AG04450 (cell line): Measurements from ENCODE around the gene OSBPL10. TPM values are rescaled to one million over a fixed set of nuclear protein-coding genes. Genes with fewer than 3 reads are reported as not detected.

ENCODE experiments used
- CTCF ChIA-PET: fragments of 300-600, 350-600 bp; formaldehyde crosslinking; extraction: SDS; loops from one replicate; lab custom pipeline; 2022; ENCODE audit warnings: antibody characterized with exemption, inconsistent platforms; lab: Charles Lee
- POLR2A ChIA-PET: fragments of 350-600 bp; formaldehyde crosslinking; extraction: SDS; loops from one replicate; lab custom pipeline; 2021; ENCODE audit warnings: antibody characterized with exemption, inconsistent platforms; lab: Yijun Ruan, JAX
- DNase-seq: peaks from one replicate; pipeline ENCODE4 v3.0.0-alpha.2; 2011; ENCODE audit warnings: low read depth, low spot score
- H3K27ac ChIP-seq: one replicate; pipeline ENCODE4 v1.5.1; 2012; ENCODE audit warnings: low read depth, low read length, control low read depth
- H3K27me3 ChIP-seq: one replicate; pipeline ENCODE4 v1.6.0; 2012; ENCODE audit warnings: low read length; ENCODE audit not compliant: control insufficient read depth, insufficient read depth
- H3K4me3 ChIP-seq: 2 replicates; pipeline ENCODE4 v1.5.1; 2011; ENCODE audit warnings: mild to moderate bottlenecking, low read depth, low read length, control low read depth
- H3K9me3 ChIP-seq: 2 replicates; pipeline ENCODE4 v1.5.1; 2012; ENCODE audit warnings: low read length; ENCODE audit not compliant: control insufficient read depth, insufficient read depth
- CTCF ChIP-seq: IDR thresholded peaks from 2 replicates; pipeline ENCODE4 v1.5.1; 2011; ENCODE audit warnings: low read depth, low read length, control low read depth, inconsistent platforms
- polyA plus RNA-seq: library from polyadenylated mRNA; depleted of rRNA; stranded (reverse); fragments of >200 nt; gene quantifications from 2 replicates; pipeline ENCODE4 v1.2.3, GENCODE V29; 2011

The OSBPL10 gene
- polyA plus RNA-seq, 1 experiment, result 13.2 TPM

- ChIA-PET POLR2A (no interaction called here), CTCF (interaction anchor here (0.6 kb wide), 1 partner anchor 53 kb away, joined by 3 read pairs; no protein-coding TSS in a partner anchor)
- no peak for DNase-seq
- H3K4me3 ChIP-seq, result no peak overlapping the region
- H3K27ac ChIP-seq, result no peak overlapping the region
- TF ChIP-seq CTCF, result no peak
- H3K9me3 ChIP-seq, result no peaks in the 10 kb centered on the region
- H3K27me3 ChIP-seq, result no peaks in the 10 kb centered on the region
Observed at GRCh38 chr3:31616711-31617110, 364.4 kb downstream of the OSBPL10 start.

- ChIA-PET POLR2A (no interaction called here), CTCF (interaction anchor here (1.0 to 3.5 kb wide), 2 partner anchors 153 to 529 kb away, joined by 4 to 12 read pairs; no protein-coding TSS in a partner anchor)
- no peak overlapping the region for H3K4me3 ChIP-seq
- DNase-seq, result no peak
- no peaks in the 10 kb centered on the region for H3K9me3 ChIP-seq
- no peak overlapping the region for H3K27ac ChIP-seq
- no peak for TF ChIP-seq CTCF
- H3K27me3 ChIP-seq, result no peaks in the 10 kb centered on the region
Observed at GRCh38 chr3:31615071-31615875, 365.8 kb downstream of the OSBPL10 start.

GRCh38 chr3:31614162-31614921, 366.7 kb downstream of the OSBPL10 start:
- POLR2A ChIA-PET, result no interaction called here
- Histone ChIP-seq H3K9me3 (no peaks in the 10 kb centered on the region), H3K4me3 (no peak overlapping the region), H3K27ac (no peak overlapping the region), H3K27me3 (no peaks in the 10 kb centered on the region)
- CTCF ChIA-PET, result interaction anchor here (1.0 to 3.5 kb wide), 2 partner anchors 154 to 530 kb away, joined by 4 to 12 read pairs; no protein-coding TSS in a partner anchor
- DNase-seq, result no peak
- TF ChIP-seq CTCF, result no peak

GRCh38 chr3:31613654-31614053, 367.4 kb downstream of the OSBPL10 start:
- no peak overlapping the region for H3K27ac ChIP-seq
- no peaks in the 10 kb centered on the region for H3K27me3 ChIP-seq
- ChIA-PET POLR2A (interaction anchor here (1.0 kb wide), 1 partner anchor 81 kb away, joined by 3 read pairs; the partner anchor contains the start of gene STT3B), CTCF (interaction anchor here (1.9 to 3.5 kb wide), 2 partner anchors 155 to 531 kb away, joined by 4 to 12 read pairs; no protein-coding TSS in a partner anchor)
- peak; percentile 37 for DNase-seq
- no peak overlapping the region for H3K4me3 ChIP-seq
- H3K9me3 ChIP-seq, result no peaks in the 10 kb centered on the region
- no peak for TF ChIP-seq CTCF
